ENCODE measurements around the gene HOXC12.

DNA sequence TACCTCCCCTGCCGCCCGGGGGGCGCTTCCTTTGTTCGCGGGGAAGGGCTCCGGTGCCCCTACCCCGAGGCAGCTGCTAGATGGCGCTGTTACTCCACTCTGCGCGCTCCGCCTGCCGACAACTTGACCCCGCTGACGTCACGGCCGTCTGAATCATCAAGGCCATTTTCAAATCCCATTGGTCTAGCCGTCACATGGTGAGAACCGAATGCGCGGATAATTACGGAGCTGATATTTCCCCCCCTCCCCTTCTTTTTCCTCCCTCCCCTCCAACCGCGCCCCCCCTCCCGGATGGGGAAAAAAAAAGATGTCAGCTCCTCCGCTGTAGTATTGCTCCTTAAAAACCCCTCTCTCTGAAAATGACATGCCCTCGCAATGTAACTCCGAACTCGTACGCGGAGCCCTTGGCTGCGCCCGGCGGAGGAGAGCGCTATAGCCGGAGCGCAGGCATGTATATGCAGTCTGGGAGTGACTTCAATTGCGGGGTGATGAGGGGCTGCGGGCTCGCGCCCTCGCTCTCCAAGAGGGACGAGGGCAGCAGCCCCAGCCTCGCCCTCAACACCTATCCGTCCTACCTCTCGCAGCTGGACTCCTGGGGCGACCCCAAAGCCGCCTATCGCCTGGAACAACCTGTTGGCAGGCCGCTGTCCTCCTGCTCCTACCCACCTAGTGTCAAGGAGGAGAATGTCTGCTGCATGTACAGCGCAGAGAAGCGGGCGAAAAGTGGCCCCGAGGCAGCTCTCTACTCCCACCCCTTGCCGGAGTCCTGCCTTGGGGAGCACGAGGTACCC is 30.4 kb downstream of the HOXC12 start, which contains the start of gene HOXC10:
- TF ChIP-seq, protein P1, sequence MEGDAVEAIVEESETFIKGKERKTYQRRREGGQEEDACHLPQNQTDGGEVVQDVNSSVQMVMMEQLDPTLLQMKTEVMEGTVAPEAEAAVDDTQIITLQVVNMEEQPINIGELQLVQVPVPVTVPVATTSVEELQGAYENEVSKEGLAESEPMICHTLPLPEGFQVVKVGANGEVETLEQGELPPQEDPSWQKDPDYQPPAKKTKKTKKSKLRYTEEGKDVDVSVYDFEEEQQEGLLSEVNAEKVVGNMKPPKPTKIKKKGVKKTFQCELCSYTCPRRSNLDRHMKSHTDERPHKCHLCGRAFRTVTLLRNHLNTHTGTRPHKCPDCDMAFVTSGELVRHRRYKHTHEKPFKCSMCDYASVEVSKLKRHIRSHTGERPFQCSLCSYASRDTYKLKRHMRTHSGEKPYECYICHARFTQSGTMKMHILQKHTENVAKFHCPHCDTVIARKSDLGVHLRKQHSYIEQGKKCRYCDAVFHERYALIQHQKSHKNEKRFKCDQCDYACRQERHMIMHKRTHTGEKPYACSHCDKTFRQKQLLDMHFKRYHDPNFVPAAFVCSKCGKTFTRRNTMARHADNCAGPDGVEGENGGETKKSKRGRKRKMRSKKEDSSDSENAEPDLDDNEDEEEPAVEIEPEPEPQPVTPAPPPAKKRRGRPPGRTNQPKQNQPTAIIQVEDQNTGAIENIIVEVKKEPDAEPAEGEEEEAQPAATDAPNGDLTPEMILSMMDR (IDR thresholded peaks at IDR 0.05; ENCODE audit: low read length), result peak; percentile 54
- TF ChIP-seq EZH2 (optimal IDR thresholded peaks at IDR 0.05; ENCODE audit: low read depth, low read length) (no peak), EZH2phosphoT487 (IDR thresholded peaks at IDR 0.05; ENCODE audit: low read length) (no peak)

All from MM.1S (cell line).